GM23338 (cell line): ENCODE data around the gene RAB7B.

Experiments
- EZH2 ChIP-seq: fragments of 200-600 bp; sonication (generic); IDR thresholded peaks from one replicate; pipeline ENCODE4 v1.8.0; 2017; ENCODE audit warnings: antibody characterized with exemption, mild to moderate bottlenecking, low read depth; ENCODE audit not compliant: unreplicated experiment
- EZH2phosphoT487 ChIP-seq: fragments of 200-600 bp; sonication (generic); IDR thresholded peaks from one replicate; pipeline ENCODE4 v1.8.1; 2018; ENCODE audit warnings: antibody characterized with exemption; ENCODE audit not compliant: unreplicated experiment
- JUNB ChIP-seq: IDR thresholded peaks from one replicate; pipeline ENCODE4 v1.6.1; 2016; ENCODE audit warnings: antibody characterized with exemption; ENCODE audit not compliant: unreplicated experiment
- POLR2AphosphoS5 ChIP-seq: IDR thresholded peaks from 2 replicates; pipeline ENCODE4 v1.6.1; 2016; ENCODE audit warnings: antibody characterized with exemption, low read depth
- REST ChIP-seq: IDR thresholded peaks from one replicate; pipeline ENCODE4 v1.6.1; 2018; ENCODE audit warnings: antibody characterized with exemption; ENCODE audit not compliant: unreplicated experiment
- ZNF331 ChIP-seq: fragments of 250-450 bp; sonication (Bioruptor Pico); IDR thresholded peaks from 2 replicates; pipeline ENCODE4 v1.5.0; 2020; ENCODE audit warnings: low read depth, mild to moderate bottlenecking, moderate library complexity
- TF ChIP-seq, protein P1 (sequence below), 2 experiments: fragments of 200-600 bp in 1 of 2; sonication (generic) in 1 of 2; conservative IDR thresholded peaks; 2 replicates each; pipeline versions ENCODE4 v1.5.1 to v1.6.1; 2016 to 2017; ENCODE audit warnings: antibody characterized with exemption in 2 of 2, low read depth in 2 of 2, mild to moderate bottlenecking in 2 of 2, moderate library complexity in 1 of 2

GRCh38 chr1:206030191-206030590 lies 27.0 kb upstream of the RAB7B start:
- TF ChIP-seq, protein P1, sequence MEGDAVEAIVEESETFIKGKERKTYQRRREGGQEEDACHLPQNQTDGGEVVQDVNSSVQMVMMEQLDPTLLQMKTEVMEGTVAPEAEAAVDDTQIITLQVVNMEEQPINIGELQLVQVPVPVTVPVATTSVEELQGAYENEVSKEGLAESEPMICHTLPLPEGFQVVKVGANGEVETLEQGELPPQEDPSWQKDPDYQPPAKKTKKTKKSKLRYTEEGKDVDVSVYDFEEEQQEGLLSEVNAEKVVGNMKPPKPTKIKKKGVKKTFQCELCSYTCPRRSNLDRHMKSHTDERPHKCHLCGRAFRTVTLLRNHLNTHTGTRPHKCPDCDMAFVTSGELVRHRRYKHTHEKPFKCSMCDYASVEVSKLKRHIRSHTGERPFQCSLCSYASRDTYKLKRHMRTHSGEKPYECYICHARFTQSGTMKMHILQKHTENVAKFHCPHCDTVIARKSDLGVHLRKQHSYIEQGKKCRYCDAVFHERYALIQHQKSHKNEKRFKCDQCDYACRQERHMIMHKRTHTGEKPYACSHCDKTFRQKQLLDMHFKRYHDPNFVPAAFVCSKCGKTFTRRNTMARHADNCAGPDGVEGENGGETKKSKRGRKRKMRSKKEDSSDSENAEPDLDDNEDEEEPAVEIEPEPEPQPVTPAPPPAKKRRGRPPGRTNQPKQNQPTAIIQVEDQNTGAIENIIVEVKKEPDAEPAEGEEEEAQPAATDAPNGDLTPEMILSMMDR (conservative IDR thresholded peaks at IDR 0.05; ENCODE audit: low read depth in 2 of 2) = no peak
- TF ChIP-seq EZH2 (no peak), POLR2AphosphoS5 (no peak), ZNF331 (CRISPR knock-in tag) (no peak), JUNB (no peak), EZH2phosphoT487 (no peak), REST (no peak)
